Mucosa of descending colon (tissue), 3 donors: ENCODE data around the gene MTTP. TPM values are rescaled to one million over a fixed set of nuclear protein-coding genes. Genes with fewer than 3 reads are reported as not detected.

Experiments
- ATAC-seq: fragments of 200-7000 bp; cut with Tn5 transposase; one replicate; pipeline ENCODE4 v1.9.1; 2020; ENCODE audit warnings: mild to moderate bottlenecking, moderate library complexity
- DNase-seq, 3 donors: peaks; one replicate each; pipeline ENCODE4 v3.0.0-alpha.2; 2020
- H3K36me3 ChIP-seq: fragments of 200-600 bp; one replicate; pipeline ENCODE4 v1.8.0; 2021; ENCODE audit warnings: low read depth, mild to moderate bottlenecking
- H3K4me1 ChIP-seq: fragments of 200-600 bp; one replicate; pipeline ENCODE4 v1.8.0; 2021; ENCODE audit warnings: low read depth, mild to moderate bottlenecking
- H3K4me3 ChIP-seq: fragments of 200-600 bp; one replicate; pipeline ENCODE4 v1.8.0; 2021; ENCODE audit warnings: mild to moderate bottlenecking
- H3K9me3 ChIP-seq: fragments of 200-600 bp; one replicate; pipeline ENCODE4 v1.8.0; 2021; ENCODE audit warnings: mild to moderate bottlenecking
- intact Hi-C, 2 donors: fragments of 100-400 bp; cut with DNase I in 1 of 2; cut with micrococcal nuclease in 1 of 2; formaldehyde crosslinking; loops; one replicate each; pipeline versions ENCODE4 v1.11.0 to v1.11.1; 2022; cut with DNase I, micrococcal nuclease
- total RNA-seq, 3 donors: library from RNA; stranded (reverse); fragmentation: NEBNext Ultra II Directional in 2 of 3; extraction: Animal tissue kit (Norgen Biotek cat#: 25700) in 2 of 3; gene quantifications; one replicate each; pipeline versions ENCODE4 v1.2.1 to v1.2.4, GENCODE V29; 2021 to 2023
- TF ChIP-seq, protein P1 (sequence below): fragments of 200-600 bp; IDR thresholded peaks from one replicate; pipeline ENCODE4 v1.8.0; 2022; ENCODE audit warnings: antibody characterized with exemption, mild to moderate bottlenecking
- donor health status: DM: no; HTN: no; CAD: no; lungs with moderate emphysema.
- donor health status: DM: no; HTN: no; CAD: no.
- donor health status: DM: no; HTN: yes; CAD: no.

MTTP gene
- total RNA-seq, 3 donors from 2014 or later: 0.20 to 1.5 (median 0.22) TPM

GRCh38 chr4:99586322-99586721, 11.7 kb downstream of the MTTP start:
- peaks cover 12% of the 10 kb centered on the region for H3K4me1 ChIP-seq

DNA sequence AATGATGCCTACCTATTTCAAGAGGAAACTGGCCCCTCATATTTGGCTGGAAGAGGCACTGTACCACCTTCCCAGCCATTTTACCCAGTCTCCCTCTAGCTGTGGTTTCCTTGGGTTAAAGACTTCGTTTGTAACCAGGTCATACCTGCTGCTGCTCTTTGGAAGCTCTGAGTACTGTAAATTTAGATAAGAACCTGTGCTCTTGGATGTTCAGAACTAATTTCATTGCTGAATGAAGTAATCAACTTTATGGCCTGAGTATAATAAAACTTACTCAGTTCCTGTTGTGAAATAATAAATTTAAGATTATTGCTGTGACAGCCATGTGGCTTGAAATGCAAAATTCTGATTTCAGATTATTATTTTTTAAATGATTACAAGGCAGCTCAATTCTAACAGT, 12.2 kb downstream of the MTTP start:
- DNase-seq: peak in 1 of 3 donors; percentile 19
- TF ChIP-seq, protein P1, sequence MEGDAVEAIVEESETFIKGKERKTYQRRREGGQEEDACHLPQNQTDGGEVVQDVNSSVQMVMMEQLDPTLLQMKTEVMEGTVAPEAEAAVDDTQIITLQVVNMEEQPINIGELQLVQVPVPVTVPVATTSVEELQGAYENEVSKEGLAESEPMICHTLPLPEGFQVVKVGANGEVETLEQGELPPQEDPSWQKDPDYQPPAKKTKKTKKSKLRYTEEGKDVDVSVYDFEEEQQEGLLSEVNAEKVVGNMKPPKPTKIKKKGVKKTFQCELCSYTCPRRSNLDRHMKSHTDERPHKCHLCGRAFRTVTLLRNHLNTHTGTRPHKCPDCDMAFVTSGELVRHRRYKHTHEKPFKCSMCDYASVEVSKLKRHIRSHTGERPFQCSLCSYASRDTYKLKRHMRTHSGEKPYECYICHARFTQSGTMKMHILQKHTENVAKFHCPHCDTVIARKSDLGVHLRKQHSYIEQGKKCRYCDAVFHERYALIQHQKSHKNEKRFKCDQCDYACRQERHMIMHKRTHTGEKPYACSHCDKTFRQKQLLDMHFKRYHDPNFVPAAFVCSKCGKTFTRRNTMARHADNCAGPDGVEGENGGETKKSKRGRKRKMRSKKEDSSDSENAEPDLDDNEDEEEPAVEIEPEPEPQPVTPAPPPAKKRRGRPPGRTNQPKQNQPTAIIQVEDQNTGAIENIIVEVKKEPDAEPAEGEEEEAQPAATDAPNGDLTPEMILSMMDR: no peak
- no peaks in the 10 kb centered on the region for H3K9me3 ChIP-seq
- H3K36me3 ChIP-seq: no peaks in the 10 kb centered on the region
- peak; percentile 97 for ATAC-seq
- intact Hi-C loops: no loop called here
- no peak overlapping the region for H3K4me3 ChIP-seq
- peaks cover 12% of the 10 kb centered on the region for H3K4me1 ChIP-seq

More at GRCh38 chr4:99586322-99586721, 11.7 kb downstream of the MTTP start:
- intact Hi-C loops: no loop called here
- Histone ChIP-seq H3K4me3 (no peak overlapping the region), H3K36me3 (no peaks in the 10 kb centered on the region), H3K9me3 (no peaks in the 10 kb centered on the region)
- DNase-seq (no peak), ATAC-seq (peak; percentile 24)
- TF ChIP-seq, protein P1: no peak

GRCh38 chr4:99587309-99587708, 12.7 kb downstream of the MTTP start:
- Histone ChIP-seq H3K4me3 (no peak overlapping the region), H3K4me1 (peaks cover 12% of the 10 kb centered on the region), H3K36me3 (no peaks in the 10 kb centered on the region), H3K9me3 (no peaks in the 10 kb centered on the region)
- intact Hi-C loops: no loop called here
- TF ChIP-seq, protein P1: no peak
- no peak for ATAC-seq
- no peak for DNase-seq

DNA sequence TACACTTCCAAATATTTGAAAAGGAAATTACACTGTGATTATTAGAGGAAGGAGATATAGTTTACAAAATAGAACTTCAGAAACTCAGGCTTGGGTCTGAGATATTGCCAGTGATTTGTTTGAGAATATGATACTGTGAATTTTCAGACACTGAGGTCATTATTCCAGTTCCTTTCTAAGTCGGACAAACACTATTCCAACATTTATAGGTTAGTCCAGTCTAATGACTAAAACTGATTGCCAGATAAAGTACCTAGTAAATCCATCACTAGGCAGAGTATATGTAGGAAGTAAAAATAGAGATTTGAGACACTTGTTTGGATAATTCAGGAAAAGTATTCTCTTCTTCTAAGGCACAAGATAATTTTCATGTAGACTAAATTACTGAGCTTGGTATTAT, 13.2 kb downstream of the MTTP start:
- H3K4me1 ChIP-seq: peaks cover 12% of the 10 kb centered on the region
- no peaks in the 10 kb centered on the region for H3K9me3 ChIP-seq
- no peak overlapping the region for H3K4me3 ChIP-seq
- H3K36me3 ChIP-seq: no peaks in the 10 kb centered on the region
- TF ChIP-seq, protein P1: no peak
- DNase-seq (no peak), ATAC-seq (no peak)
- intact Hi-C loops: no loop called here

GRCh38 chr4:99591757-99592156, 17.1 kb downstream of the MTTP start:
- TF ChIP-seq, protein P1: no peak
- ATAC-seq (peak; percentile 79), DNase-seq (peak in 1 of 3 donors; percentile 12)
- Histone ChIP-seq H3K4me1 (no peaks in the 10 kb centered on the region), H3K4me3 (no peak overlapping the region), H3K9me3 (no peaks in the 10 kb centered on the region), H3K36me3 (no peaks in the 10 kb centered on the region)
- intact Hi-C loops: no loop called here
